Measurements from ENCODE around the gene TULP4.

DNA sequence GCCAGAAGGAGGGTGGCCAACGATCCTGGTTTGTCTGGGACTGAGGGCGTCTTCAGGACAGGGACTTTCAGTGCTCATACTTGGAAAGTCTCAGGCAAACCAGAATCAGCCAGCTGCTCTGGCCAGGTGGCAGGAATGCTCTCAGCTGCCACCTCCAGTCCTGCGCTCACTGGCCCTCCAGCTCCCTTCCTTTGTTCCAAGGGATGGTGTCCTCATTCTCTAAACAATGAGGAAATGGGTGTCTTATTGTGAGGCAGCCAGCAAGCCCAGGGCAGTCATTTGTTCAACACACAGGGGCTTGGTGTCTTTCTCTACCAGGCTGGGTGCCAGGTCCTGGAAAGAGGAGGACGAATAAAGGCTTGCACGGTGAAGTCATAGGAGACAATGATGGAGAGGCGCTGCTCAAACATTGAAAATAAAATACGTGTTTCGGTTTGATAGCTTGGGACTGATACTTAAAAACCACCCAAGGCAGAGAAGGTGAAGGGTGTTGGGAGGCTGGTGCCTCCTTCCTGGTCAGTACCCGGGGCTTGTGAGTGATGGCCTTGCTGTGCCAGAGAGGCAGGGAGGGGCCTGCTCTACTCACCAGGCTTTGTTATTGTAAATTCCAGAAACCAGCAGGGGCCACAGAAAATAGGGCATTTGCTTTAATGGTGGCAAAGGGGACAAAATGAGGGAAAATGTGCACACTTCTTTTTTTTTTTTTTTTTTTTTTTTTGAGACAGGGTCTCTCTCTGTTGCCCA, 236.3 kb downstream of the TULP4 start:
- TF ChIP-seq YY1 (IDR thresholded peaks at IDR 0.05; ENCODE audit: insufficient read depth, insufficient read length): no peak
- no peak for TF ChIP-seq SUZ12 (IDR thresholded peaks at IDR 0.05; ENCODE audit: extremely low read depth, insufficient read depth, insufficient read length)
- TF ChIP-seq ZNF274 (IDR thresholded peaks at IDR 0.05; ENCODE audit: low read depth, low read length): no peak

All from NT2/D1 (cell line).